GM23338 (cell line): ENCODE measurements around the gene RASGRF2. TPM values are rescaled to one million over a fixed set of nuclear protein-coding genes. Genes with fewer than 3 reads are reported as not detected.

Experiments used
- ATAC-seq: fragments of 200-7000 bp; cut with Tn5 transposase; 3 replicates; pipeline ENCODE4 v1.9.1; 2020
- DNase-seq: peaks from one replicate; pipeline ENCODE4 v3.0.0-alpha.2; 2015; ENCODE audit warnings: low spot score
- H2AFZ ChIP-seq: fragments of 200-600 bp; sonication (generic); 2 replicates; pipeline ENCODE4 v1.8.0; 2016; ENCODE audit warnings: antibody characterized with exemption, mild to moderate bottlenecking, moderate library complexity
- H3F3A ChIP-seq: fragments of 200-600 bp; sonication (generic); replicated peaks from 2 replicates; pipeline ENCODE4 v1.8.0; 2017; ENCODE audit warnings: antibody characterized with exemption, mixed run types, low read depth
- H3K27ac ChIP-seq: fragments of 200-600 bp; sonication (generic); 2 replicates; pipeline ENCODE4 v1.6.1; 2016; ENCODE audit warnings: low read depth
- H3K27me3 ChIP-seq: fragments of 200-600 bp; sonication (generic); 2 replicates; pipeline ENCODE4 v1.8.0; 2016; ENCODE audit warnings: mild to moderate bottlenecking, mixed run types, moderate library complexity; ENCODE audit not compliant: insufficient read depth
- H3K36me3 ChIP-seq: fragments of 200-600 bp; sonication (generic); 2 replicates; pipeline ENCODE4 v1.8.0; 2016; ENCODE audit warnings: mild to moderate bottlenecking; ENCODE audit not compliant: insufficient read depth
- H3K4me1 ChIP-seq: fragments of 200-600 bp; sonication (generic); 2 replicates; pipeline ENCODE4 v1.8.0; 2016; ENCODE audit warnings: mild to moderate bottlenecking, moderate library complexity; ENCODE audit not compliant: insufficient read depth
- H3K4me2 ChIP-seq: fragments of 200-600 bp; sonication (generic); 2 replicates; pipeline ENCODE4 v1.7.1; 2017; ENCODE audit warnings: mixed run types
- H3K4me3 ChIP-seq: fragments of 200-600 bp; sonication (generic); 2 replicates; pipeline ENCODE4 v1.6.1; 2016; ENCODE audit warnings: mixed run types
- H3K79me2 ChIP-seq: fragments of 200-600 bp; sonication (generic); replicated peaks from 2 replicates; pipeline ENCODE4 v1.8.0; 2017; ENCODE audit warnings: mild to moderate bottlenecking; ENCODE audit not compliant: insufficient read depth
- H3K9me2 ChIP-seq: fragments of 200-600 bp; sonication (generic); 2 replicates; pipeline ENCODE4 v1.8.0; 2017; ENCODE audit not compliant: insufficient read depth
- H4K20me1 ChIP-seq: fragments of 200-600 bp; sonication (generic); replicated peaks from 2 replicates; pipeline ENCODE4 v1.8.0; 2017; ENCODE audit warnings: mild to moderate bottlenecking; ENCODE audit not compliant: insufficient read depth
- H3K27ac Mint-ChIP-seq: 2 replicates; pipeline ENCODE4 v1.8.0; 2020; ENCODE audit warnings: inconsistent platforms, mild to moderate bottlenecking, moderate library complexity, mixed read lengths
- H3K27me3 Mint-ChIP-seq: 3 replicates; pipeline ENCODE4 v1.8.0; 2022; ENCODE audit warnings: low read depth, mild to moderate bottlenecking, moderate library complexity, mixed read lengths, inconsistent platforms; ENCODE audit not compliant: insufficient read depth, poor library complexity
- H3K36me3 Mint-ChIP-seq: 3 replicates; pipeline ENCODE4 v1.8.0; 2021; ENCODE audit warnings: low read depth, mild to moderate bottlenecking, inconsistent platforms, moderate library complexity, mixed read lengths
- H3K4me1 Mint-ChIP-seq: 3 replicates; pipeline ENCODE4 v1.8.0; 2020; ENCODE audit warnings: mild to moderate bottlenecking, inconsistent platforms, mixed read lengths
- H3K4me3 Mint-ChIP-seq: 3 replicates; pipeline ENCODE4 v1.8.0; 2021; ENCODE audit warnings: moderate library complexity, mild to moderate bottlenecking, inconsistent platforms, mixed read lengths
- H3K9me3 Mint-ChIP-seq: 3 replicates; pipeline ENCODE4 v1.8.0; 2020; ENCODE audit warnings: moderate library complexity, mild to moderate bottlenecking, inconsistent platforms, mixed read lengths
- CREB1 ChIP-seq: fragments of 250-450 bp; sonication (Bioruptor Pico); IDR thresholded peaks from 2 replicates; pipeline ENCODE4 v1.5.0; 2020; ENCODE audit warnings: low read depth, mild to moderate bottlenecking, moderate library complexity
- EZH2 ChIP-seq: fragments of 200-600 bp; sonication (generic); IDR thresholded peaks from one replicate; pipeline ENCODE4 v1.8.0; 2017; ENCODE audit warnings: antibody characterized with exemption, mild to moderate bottlenecking, low read depth; ENCODE audit not compliant: unreplicated experiment
- EZH2phosphoT487 ChIP-seq: fragments of 200-600 bp; sonication (generic); IDR thresholded peaks from one replicate; pipeline ENCODE4 v1.8.1; 2018; ENCODE audit warnings: antibody characterized with exemption; ENCODE audit not compliant: unreplicated experiment
- JUNB ChIP-seq: IDR thresholded peaks from one replicate; pipeline ENCODE4 v1.6.1; 2016; ENCODE audit warnings: antibody characterized with exemption; ENCODE audit not compliant: unreplicated experiment
- NANOG ChIP-seq: IDR thresholded peaks from 2 replicates; pipeline ENCODE4 v1.6.1; 2016; ENCODE audit warnings: antibody characterized with exemption, borderline replicate concordance
- POLR2AphosphoS5 ChIP-seq: IDR thresholded peaks from 2 replicates; pipeline ENCODE4 v1.6.1; 2016; ENCODE audit warnings: antibody characterized with exemption, low read depth
- REST ChIP-seq: IDR thresholded peaks from one replicate; pipeline ENCODE4 v1.6.1; 2018; ENCODE audit warnings: antibody characterized with exemption; ENCODE audit not compliant: unreplicated experiment
- STAT1 ChIP-seq: IDR thresholded peaks from one replicate; pipeline ENCODE4 v1.6.1; 2016; ENCODE audit warnings: antibody characterized with exemption; ENCODE audit not compliant: unreplicated experiment
- ZNF114 ChIP-seq: fragments of 250-450 bp; sonication (Bioruptor Pico); IDR thresholded peaks from 2 replicates; pipeline ENCODE4 v1.5.0; 2020; ENCODE audit warnings: mild to moderate bottlenecking, moderate library complexity
- ZNF331 ChIP-seq: fragments of 250-450 bp; sonication (Bioruptor Pico); IDR thresholded peaks from 2 replicates; pipeline ENCODE4 v1.5.0; 2020; ENCODE audit warnings: low read depth, mild to moderate bottlenecking, moderate library complexity
- polyA plus RNA-seq: library from polyadenylated mRNA; unstranded; fragments of >200 nt; fragmentation: Nextera tagmentation; extraction: Ambion mirVana; gene quantifications from 2 replicates; pipeline ENCODE4 v1.2.1, GENCODE V29; 2016
- total RNA-seq: library from RNA; depleted of rRNA; stranded (reverse); fragments of >200 nt; shearing (Covaris generic); gene quantifications from 2 replicates; pipeline ENCODE4 v1.2.3, GENCODE V29; 2014
- TF ChIP-seq, protein P1 (sequence below): fragments of 250-450 bp; sonication (Bioruptor Pico); IDR thresholded peaks from 2 replicates; pipeline ENCODE4 v1.5.0; 2020; ENCODE audit warnings: mild to moderate bottlenecking, moderate library complexity
- TF ChIP-seq, protein P2 (sequence below), 2 experiments: fragments of 200-600 bp in 1 of 2; sonication (generic) in 1 of 2; conservative IDR thresholded peaks; 2 replicates each; pipeline versions ENCODE4 v1.5.1 to v1.6.1; 2016 to 2017; ENCODE audit warnings: antibody characterized with exemption in 2 of 2, low read depth in 2 of 2, mild to moderate bottlenecking in 2 of 2, moderate library complexity in 1 of 2

RASGRF2 gene
- total and polyA plus RNA-seq, 2 experiments from 2014 or later: 5.0 to 19.2 TPM

GRCh38 chr5:81169924-81170323 lies 209.8 kb downstream of the RASGRF2 start:
- H3K4me3 Mint-ChIP-seq: no peak overlapping the region
- H3K27ac Mint-ChIP-seq: no peak overlapping the region
- Histone ChIP-seq H3F3A (no peaks in the 10 kb centered on the region), H2AFZ (no peak overlapping the region), H3K4me2 (no peak overlapping the region), H3K4me1 (no peaks in the 10 kb centered on the region), H3K9me2 (0 out of 2 replicates have a peak, but pooled peaks cover 2% of the 10 kb centered on the region), H3K79me2 (no peaks in the 10 kb centered on the region), H4K20me1 (no peaks in the 10 kb centered on the region), H3K27me3 (no peaks in the 10 kb centered on the region), H3K27ac (no peak overlapping the region), H3K36me3 (no peaks in the 10 kb centered on the region), H3K4me3 (no peak overlapping the region)
- DNase-seq (no peak), ATAC-seq (no peak)
- H3K9me3 Mint-ChIP-seq: no peaks in the 10 kb centered on the region
- peaks cover under 1% of the 10 kb centered on the region for H3K4me1 Mint-ChIP-seq
- H3K36me3 Mint-ChIP-seq: no peaks in the 10 kb centered on the region; the same call in 2 of the 3 replicates
- TF ChIP-seq POLR2AphosphoS5 (no peak), NANOG (no peak), JUNB (no peak), CREB1 (CRISPR knock-in tag) (no peak), ZNF331 (CRISPR knock-in tag) (no peak), REST (no peak), EZH2phosphoT487 (no peak), ZNF114 (CRISPR knock-in tag) (no peak), STAT1 (no peak), EZH2 (no peak)
- TF ChIP-seq, protein P1, sequence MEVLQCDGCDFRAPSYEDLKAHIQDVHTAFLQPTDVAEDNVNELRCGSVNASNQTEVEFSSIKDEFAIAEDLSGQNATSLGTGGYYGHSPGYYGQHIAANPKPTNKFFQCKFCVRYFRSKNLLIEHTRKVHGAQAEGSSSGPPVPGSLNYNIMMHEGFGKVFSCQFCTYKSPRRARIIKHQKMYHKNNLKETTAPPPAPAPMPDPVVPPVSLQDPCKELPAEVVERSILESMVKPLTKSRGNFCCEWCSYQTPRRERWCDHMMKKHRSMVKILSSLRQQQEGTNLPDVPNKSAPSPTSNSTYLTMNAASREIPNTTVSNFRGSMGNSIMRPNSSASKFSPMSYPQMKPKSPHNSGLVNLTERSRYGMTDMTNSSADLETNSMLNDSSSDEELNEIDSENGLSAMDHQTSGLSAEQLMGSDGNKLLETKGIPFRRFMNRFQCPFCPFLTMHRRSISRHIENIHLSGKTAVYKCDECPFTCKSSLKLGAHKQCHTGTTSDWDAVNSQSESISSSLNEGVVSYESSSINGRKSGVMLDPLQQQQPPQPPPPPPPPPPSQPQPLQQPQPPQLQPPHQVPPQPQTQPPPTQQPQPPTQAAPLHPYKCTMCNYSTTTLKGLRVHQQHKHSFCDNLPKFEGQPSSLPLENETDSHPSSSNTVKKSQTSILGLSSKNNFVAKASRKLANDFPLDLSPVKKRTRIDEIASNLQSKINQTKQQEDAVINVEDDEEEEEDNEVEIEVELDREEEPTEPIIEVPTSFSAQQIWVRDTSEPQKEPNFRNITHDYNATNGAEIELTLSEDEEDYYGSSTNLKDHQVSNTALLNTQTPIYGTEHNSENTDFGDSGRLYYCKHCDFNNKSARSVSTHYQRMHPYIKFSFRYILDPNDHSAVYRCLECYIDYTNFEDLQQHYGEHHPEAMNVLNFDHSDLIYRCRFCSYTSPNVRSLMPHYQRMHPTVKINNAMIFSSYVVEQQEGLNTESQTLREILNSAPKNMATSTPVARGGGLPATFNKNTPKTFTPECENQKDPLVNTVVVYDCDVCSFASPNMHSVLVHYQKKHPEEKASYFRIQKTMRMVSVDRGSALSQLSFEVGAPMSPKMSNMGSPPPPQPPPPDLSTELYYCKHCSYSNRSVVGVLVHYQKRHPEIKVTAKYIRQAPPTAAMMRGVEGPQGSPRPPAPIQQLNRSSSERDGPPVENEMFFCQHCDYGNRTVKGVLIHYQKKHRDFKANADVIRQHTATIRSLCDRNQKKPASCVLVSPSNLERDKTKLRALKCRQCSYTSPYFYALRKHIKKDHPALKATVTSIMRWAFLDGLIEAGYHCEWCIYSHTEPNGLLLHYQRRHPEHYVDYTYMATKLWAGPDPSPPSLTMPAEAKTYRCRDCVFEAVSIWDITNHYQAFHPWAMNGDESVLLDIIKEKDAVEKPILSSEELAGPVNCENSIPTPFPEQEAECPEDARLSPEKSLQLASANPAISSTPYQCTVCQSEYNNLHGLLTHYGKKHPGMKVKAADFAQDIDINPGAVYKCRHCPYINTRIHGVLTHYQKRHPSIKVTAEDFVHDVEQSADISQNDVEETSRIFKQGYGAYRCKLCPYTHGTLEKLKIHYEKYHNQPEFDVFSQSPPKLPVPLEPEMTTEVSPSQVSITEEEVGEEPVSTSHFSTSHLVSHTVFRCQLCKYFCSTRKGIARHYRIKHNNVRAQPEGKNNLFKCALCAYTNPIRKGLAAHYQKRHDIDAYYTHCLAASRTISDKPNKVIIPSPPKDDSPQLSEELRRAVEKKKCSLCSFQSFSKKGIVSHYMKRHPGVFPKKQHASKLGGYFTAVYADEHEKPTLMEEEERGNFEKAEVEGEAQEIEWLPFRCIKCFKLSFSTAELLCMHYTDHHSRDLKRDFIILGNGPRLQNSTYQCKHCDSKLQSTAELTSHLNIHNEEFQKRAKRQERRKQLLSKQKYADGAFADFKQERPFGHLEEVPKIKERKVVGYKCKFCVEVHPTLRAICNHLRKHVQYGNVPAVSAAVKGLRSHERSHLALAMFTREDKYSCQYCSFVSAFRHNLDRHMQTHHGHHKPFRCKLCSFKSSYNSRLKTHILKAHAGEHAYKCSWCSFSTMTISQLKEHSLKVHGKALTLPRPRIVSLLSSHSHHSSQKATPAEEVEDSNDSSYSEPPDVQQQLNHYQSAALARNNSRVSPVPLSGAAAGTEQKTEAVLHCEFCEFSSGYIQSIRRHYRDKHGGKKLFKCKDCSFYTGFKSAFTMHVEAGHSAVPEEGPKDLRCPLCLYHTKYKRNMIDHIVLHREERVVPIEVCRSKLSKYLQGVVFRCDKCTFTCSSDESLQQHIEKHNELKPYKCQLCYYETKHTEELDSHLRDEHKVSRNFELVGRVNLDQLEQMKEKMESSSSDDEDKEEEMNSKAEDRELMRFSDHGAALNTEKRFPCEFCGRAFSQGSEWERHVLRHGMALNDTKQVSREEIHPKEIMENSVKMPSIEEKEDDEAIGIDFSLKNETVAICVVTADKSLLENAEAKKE (CRISPR knock-in tag): no peak
- TF ChIP-seq, protein P2, sequence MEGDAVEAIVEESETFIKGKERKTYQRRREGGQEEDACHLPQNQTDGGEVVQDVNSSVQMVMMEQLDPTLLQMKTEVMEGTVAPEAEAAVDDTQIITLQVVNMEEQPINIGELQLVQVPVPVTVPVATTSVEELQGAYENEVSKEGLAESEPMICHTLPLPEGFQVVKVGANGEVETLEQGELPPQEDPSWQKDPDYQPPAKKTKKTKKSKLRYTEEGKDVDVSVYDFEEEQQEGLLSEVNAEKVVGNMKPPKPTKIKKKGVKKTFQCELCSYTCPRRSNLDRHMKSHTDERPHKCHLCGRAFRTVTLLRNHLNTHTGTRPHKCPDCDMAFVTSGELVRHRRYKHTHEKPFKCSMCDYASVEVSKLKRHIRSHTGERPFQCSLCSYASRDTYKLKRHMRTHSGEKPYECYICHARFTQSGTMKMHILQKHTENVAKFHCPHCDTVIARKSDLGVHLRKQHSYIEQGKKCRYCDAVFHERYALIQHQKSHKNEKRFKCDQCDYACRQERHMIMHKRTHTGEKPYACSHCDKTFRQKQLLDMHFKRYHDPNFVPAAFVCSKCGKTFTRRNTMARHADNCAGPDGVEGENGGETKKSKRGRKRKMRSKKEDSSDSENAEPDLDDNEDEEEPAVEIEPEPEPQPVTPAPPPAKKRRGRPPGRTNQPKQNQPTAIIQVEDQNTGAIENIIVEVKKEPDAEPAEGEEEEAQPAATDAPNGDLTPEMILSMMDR (conservative IDR thresholded peaks at IDR 0.05; ENCODE audit: low read depth in 2 of 2): no peak
- no peaks in the 10 kb centered on the region for H3K27me3 Mint-ChIP-seq
